GM10847 (cell line): ENCODE measurements around the gene CRYBG2.

ENCODE experiments used
- POLR2A ChIP-seq: IDR thresholded peaks from 2 replicates; pipeline ENCODE4 v1.6.1; 2011; ENCODE audit not compliant: insufficient read length; ENCODE audit errors: extremely low read depth

Gene CRYBG2

GRCh38 chr1:26346274-26347033 lies 7.5 kb downstream of the CRYBG2 start:
- no peak for TF ChIP-seq POLR2A

DNA sequence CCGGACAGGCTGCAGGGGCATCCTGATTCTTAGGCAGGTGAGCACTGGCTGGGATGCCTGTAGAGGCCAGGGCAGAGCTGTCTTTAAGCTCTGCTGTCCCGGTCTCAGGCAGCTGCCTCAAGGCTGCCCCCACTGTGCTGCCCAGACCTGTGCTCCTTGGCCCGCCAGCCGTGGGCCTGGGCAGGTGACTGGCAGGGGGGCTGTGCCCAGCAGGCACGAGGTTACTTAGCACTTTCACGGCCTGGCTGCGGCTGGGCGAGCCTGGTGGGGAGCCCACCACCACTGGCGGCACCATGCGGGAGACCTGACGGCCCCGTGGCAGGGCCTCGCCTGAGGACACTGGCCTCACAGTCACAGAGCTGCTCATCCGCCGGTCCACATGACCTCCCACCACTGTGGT lies 8.2 kb downstream of the CRYBG2 start:
- TF ChIP-seq POLR2A = no peak

- TF ChIP-seq POLR2A = no peak
Observed at GRCh38 chr1:26344147-26344920, 9.6 kb downstream of the CRYBG2 start.

- no peak for TF ChIP-seq POLR2A
Observed at GRCh38 chr1:26340047-26340481, 13.9 kb downstream of the CRYBG2 start.

GRCh38 chr1:26338670-26339069 lies 15.3 kb downstream of the CRYBG2 start:
- TF ChIP-seq POLR2A = no peak

DNA sequence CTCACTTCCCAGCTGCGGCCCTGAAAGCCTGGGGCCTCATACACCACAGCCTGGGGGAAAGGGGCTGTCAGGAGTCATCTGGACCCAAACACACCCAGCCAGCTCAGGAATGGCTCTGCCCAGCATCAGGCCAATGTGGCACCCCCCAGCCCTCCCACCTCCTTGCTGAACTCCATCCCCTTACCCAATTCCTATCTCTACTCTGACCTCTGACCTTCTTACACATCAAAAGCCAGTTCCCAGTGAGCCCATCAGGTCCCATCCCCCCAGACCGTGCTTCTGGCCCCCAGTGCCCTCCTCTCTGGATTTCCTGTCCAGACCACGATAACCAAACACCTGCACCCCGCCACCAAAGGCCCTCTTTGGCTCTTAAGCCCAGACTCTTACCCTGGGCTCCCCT lies 16.3 kb downstream of the CRYBG2 start:
- TF ChIP-seq POLR2A = no peak

- no peak for TF ChIP-seq POLR2A
Observed at GRCh38 chr1:26337206-26337535, 16.8 kb downstream of the CRYBG2 start.

DNA sequence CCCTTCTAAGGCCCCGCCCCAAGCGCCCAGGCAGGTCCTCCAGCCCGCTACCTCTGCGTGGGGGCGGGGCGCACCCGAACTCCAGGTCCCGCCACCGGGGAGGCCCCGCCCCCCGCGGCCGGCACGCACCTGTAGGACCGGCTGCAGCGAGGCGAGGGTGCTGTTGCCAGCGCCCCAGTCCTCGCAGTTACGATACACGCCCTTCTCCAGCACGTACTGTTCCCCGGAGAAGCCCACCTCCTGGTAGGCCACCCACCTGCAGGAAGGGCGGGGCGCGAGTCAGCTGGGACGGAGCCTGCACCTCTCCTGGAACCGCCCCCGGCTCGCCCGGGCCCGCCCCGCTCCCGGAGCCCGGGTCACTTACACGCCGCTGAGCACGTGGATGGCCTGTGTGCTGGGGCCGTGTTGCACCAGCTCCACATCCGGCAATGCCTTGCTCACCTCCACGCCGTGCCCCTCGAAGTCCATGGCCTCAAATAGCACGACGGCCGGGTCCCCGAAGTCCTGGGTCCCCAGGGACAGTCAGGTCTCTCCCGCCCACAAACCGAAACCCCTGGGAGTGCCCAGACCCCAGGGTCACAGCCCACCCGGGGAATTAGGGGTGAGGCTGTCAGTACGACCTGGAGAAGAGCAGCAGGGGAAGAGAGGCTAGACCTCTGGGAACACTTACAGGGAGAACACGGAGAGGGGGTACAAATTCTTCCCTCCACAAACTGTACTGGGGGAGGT lies 17.3 kb downstream of the CRYBG2 start:
- TF ChIP-seq POLR2A = no peak

DNA sequence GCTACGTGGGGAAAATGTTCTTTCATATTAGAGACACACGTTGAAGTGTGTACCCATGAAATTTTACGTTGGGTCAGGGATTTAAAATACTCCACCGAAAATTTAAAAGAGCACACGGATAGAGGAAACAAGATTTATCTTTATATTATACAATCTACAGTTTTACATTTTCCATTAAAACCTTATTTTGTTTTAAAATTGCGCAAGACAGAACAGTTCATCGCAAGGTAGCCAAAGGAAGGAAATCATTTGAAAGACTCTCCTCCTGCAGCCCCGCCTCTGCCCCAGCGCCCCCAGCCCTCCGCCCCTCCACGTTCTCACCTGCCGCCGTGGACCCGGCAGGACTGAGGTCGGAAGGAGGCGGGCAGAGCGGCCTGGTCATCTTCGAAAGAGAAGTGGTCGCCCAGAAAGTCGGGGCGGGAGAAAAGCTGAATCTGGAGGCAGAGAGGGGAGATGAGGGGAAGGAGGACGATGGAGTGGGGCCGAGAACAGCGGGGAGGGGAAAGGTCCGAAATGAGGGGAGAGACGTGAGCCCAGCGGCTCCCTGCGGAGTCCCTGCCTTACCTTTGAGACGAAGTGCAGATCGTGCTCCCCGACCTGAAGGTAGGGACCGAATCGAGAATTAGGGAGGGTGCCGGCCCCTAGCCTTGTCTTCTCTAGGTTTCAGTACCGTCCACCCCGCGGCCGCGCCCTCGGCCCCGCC lies 18.0 kb downstream of the CRYBG2 start:
- TF ChIP-seq POLR2A = no peak

GRCh38 chr1:26330276-26330675 lies 23.7 kb downstream of the CRYBG2 start:
- TF ChIP-seq POLR2A = no peak

DNA sequence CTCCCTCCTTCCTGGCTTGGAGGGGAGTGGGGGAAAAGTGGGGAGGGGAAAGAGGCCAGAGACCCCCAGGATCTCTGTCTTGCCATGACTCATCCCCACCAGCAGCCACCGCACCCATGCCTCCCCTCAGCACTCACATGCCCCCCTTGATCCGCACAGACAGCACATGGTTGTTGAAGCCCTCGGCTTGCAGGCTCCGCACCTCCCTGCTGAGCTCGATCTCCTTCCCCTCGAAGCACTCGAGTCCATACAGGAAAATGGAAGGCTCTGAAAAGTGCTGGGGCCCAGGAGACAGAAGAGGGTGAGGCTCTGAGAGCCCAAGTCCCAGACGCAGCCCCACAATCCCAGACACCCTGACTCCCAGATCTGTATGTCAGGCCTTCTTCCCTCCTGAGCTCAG lies 25.3 kb downstream of the CRYBG2 start:
- no peak for TF ChIP-seq POLR2A

DNA sequence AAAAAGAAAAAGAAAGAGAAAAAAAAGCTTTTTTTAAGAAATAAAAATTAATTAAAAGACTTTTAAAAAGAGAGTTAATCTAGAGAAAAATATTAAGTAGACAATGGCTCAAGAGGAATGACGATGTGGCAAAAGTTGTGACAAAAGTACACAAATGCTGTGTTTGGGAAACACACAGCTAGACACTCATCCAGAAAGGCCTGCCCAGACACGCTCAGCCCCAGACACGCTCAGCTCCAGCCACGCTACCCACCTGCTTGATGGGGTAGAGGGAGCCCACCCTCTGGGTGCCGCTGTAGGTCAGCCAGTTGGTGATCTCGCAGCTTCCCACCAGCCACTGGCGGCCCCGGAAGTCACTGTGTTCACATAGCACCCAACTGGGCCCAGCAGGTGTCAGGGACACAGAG lies 26.0 kb downstream of the CRYBG2 start:
- no peak for TF ChIP-seq POLR2A

DNA sequence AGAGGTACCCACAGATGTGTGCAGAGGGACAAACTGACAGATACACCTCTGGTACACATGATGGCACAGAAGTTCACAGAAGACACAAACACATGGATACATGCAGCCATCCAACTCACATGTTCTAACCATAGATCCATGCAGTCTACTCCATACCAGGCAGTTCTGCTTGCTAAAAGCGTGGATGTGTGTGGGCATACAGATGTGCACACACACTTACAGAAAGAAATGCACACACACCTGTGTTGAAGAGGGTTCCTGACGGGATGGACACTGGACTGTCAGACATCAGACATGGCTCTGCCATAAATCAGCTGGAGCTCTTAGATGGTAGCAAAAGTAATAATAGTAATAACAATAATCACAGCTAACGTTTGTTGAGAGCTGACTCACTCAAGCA lies 29.4 kb downstream of the CRYBG2 start:
- TF ChIP-seq POLR2A = no peak

- TF ChIP-seq POLR2A = no peak
Observed at GRCh38 chr1:26323382-26323781, 30.5 kb downstream of the CRYBG2 start.

DNA sequence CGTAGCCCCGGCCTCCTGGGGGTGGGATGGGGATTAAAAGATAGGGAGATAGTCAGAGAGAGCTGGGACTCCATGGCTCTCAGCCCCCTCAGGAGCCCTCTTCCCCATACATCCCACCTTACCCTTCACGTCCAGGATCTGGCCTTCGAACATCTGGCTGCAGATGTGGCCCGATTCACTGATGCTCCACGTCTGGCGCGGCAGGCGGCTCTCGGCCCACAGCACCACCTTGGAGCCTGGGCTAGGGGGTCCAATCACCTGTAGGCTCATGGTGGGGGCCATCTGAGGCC lies 31.9 kb downstream of the CRYBG2 start:
- no peak for TF ChIP-seq POLR2A
